Kidney capillary endothelial cell (primary cell): Measurements from ENCODE around the gene COPE.
A peak's percentile ranks its signal among the peaks of the same experiment; 100 is the strongest.
"Not testable (repeated sequence)": the region's sequence is repeated elsewhere in the genome, so short reads cannot be mapped to it uniquely, and the experiment has no call there.

Source experiments
- DNase-seq: peaks from one replicate; pipeline ENCODE4 v3.0.0-alpha.2; 2018; ENCODE audit warnings: low spot score

COPE gene

DNA sequence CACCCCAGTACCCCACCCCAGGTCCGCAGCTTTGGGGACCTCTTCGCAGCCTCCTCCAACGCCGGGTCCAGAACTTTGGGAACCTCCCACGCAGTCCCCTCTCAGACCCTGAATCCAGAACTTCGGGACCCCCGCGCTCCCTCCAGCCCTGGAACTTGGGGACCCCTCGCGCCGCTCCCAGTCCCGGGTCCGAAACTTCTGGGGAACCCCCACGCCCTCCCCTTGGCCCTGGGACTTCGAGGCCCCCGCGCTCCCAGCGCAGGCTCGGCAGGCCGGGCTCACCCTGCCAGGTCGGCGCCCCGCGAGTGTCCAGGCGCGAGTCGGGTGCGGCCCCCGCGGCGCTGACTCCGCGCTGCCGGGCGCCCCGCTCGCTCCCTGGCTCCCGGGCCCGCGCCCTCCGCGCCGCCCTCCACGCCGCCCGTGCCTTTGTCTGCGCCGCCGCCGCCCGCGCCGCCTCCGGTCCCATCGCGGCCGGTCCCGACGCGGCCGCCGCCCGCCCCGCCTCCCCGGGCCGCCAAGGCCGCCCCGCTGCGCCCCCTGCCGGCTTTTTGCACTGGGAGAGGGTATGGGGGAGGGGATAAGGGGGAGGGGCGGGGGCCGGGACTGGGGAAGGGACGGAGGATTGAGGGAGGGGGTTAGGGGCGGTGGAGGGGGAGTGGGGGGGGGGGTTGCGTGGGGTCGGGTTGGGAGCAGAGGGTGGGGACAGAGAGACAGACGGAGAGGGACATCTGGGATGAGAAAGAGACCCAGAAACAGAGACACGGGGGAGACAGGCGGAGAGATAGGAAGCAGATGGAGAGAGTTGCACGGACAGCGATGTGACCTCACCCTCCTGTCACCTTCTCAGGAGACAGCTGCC is 21.8 kb upstream of the COPE start, which contains the start of gene HOMER3:
Gene HOMER3 (minus strand): TSS at position 449 of the 859 bp plus-strand sequence. CDS start 2,235 bp downstream, outside the sequence.
- peak; percentile 53 for DNase-seq

DNA sequence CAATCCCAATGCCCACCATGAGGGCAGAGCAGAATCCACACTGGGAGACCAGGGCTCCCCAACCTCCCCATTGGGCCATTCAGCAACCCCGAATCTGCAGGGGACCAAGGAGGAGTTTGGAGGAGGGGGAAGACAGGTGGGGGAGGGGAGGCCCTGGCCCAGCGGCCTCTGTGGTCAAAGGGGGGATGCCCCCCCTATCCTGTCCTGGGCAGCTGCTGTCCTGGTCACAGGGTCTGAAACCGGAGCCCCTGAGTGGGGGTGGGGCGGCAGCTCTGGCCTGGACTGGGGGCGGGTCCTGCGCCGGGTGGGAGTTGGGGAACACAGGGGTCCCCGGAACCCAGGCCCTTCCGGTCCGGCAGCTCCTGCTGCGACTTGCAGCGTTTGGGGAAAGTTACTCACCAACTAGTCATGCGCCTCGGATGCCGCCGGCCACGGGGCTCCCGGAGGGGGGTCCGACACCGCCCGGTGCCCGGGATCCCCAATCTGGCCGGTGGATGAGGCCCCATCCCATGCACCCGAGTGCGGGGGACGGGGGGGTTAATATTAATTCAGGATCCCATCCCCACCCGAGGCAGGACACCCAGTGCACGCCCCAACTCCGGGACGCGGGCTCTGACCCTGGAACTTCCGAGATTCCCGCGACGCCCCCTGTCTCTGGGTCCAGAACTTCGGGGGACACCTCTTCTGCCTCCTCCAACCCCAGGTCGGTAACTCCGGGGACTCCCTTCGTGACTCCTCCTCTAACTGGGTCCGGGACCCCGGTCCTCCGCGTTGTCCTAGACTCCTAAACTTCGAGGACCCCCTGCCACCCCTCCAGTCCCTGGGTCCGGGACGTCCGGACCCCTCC is 21.0 kb upstream of the COPE start:
- DNase-seq: no peak

DNA sequence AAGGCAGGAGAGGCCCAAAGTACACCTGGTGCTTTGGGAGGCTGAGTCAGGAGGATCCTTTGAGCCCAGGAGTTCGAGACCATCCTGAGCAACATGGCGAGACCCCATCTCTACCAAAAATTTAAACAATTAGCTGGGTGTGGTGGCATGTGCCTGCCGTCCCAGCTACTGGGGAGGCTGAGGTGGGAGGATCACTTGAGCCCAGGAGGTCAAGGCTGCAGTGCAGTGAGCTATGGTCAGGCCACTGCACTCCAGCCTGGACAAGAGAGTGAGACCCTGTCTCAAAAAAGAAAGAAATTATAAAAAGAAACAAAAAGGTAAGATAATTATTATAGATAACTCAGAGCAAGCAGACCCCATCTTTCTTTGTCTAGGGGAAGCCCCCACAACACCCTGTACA is 20.0 kb upstream of the COPE start:
- no peak for DNase-seq

DNA sequence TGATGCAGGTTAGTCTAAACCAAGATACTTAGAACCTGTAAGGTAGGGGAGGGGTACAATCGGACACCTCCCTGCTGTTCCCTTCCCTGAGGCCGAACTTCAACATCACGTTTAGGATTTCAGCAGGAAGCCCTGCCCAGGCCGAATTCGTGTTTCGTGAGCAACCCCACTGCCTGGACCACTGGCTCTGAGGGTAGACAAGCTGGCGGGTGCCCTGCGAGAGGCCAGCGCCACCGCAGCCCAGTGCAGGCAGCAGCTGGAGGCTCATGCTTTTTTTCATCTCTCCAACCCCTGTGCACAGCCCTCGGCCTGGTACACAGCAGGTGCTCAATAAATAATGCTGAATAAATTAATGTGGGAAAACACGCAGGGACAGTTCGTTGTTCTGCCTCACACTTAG is 14.1 kb upstream of the COPE start:
- no peak for DNase-seq

DNA sequence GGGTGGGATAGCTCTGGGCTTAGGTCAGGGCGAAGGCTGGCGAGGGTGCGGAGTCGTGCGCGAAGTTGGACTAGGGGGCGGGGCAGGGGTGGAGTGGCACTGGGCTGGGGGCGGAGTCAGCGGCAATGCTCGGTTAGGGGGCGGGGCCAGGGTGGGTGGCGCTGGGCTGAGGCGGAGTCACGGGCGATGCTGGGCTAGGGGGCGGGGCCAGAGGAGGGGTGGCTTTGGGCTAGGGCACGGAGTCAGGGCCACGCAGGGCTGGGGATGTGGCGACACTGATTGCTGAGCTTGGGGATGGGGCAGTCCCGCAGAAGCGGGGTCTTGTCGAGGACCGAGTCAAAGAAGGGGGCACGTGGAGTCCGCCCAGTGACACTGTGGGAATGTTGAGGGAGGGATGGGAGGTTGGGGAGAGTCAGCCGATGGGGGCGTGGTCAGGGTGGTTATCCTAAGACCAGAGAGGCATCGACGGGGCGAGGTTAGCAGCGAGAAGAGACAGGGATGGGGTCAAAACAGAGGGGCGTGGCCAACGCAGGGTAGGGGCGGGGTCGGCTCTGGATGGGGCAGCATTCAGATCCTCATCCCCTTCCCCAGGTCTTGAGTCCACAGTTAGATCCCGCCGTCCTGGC is 13.1 kb upstream of the COPE start:
- no peak for DNase-seq

DNA sequence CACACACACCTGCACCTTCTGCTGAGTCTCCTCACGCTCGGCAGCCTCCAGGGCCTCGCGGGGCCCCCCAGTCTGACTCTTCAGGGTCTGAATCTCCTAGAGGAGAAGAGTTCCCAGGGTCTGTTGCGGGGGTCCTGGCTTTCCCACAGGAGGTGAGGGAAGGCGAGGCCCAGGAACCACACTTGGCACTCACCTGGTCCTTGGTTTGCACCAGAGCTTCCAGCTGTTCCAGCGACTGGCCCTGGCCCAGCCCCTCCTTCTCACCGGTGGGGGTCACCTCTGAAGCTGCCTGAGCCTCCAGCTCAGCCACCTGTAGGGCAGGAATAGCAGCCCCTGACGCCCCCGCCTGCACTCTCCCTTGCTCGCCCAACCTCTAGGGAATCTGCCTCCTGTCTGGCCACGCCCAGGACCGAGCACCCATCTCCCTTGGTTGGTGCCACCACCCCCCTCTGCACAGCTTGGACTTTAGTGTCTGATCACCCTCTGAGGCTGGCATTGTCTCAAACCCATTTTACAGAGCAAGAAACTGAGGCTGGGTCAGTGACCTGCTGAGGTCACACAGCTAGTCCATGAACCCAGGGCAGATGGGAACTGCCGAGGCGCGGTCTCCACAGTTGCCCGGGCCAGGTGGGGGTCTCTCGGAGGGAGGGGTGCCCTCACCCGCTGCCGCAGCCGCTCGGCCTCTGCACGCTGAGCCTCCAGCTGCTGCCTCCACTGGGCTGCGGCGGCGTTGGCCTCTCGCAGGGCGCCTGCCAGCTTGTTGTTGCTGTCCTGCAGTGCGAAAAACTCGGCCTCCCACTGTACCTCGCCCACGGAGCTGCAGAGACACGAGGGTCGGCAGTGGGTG is 12.4 kb upstream of the COPE start:
- no peak for DNase-seq

DNA sequence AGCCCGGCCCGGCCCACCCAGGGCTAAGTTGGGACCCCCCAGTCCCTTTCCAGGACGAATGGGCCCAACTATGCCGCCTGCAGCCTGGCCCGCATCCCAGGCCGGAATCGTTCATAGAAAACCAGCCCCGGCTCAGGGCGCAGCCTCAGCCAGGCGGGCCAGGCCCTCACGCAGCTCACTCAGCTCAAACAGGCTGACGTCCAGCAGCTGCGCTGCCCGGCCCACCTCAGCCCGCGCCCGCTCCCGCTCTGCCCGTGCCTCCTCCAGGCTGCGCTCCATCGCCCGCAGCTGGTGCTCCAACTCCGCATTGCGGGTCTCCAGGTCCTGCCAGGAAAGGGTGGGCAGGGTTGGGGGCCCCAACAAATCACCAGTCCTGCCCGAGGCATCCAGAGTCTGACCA is 10.1 kb upstream of the COPE start:
- DNase-seq: no peak

DNA sequence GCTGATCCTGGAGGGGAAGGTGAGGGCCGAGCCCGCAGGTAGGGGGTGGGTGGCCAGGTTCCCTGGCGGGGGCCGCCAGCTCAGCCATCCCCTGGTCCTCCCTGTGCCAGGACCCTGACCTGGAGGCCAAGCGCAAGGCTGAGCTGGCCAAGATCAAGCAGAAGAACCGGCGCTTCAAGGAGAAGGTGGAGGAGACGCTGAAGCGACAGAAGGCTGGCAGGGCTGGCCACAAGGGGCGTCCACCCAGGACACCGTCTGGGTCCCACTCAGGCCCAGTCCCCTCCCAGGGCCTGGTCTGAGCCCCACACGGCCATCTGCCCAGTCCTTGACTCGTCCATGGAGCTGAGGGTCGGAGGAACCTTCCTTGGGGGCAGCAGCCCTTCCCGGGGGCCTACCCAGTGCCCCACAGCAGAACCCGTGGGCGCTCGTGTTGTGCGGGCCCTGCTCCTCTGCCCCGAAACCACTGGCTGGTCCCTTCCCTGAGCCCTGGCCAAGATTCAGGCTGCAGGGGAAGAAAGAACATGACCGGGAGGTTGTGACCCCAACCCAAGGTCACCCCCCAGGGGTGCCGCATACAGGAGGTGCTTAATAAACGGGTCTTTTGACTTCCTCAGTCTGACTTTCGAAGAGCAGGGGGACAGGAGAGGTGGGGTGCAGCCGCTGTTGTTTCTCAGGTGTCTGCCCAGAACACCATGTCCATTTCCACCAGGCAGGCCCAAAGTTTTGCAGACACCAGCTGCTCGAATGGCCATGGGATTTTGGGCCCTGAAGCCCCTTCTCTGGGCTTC is 9.0 kb upstream of the COPE start:
- no peak for DNase-seq

DNA sequence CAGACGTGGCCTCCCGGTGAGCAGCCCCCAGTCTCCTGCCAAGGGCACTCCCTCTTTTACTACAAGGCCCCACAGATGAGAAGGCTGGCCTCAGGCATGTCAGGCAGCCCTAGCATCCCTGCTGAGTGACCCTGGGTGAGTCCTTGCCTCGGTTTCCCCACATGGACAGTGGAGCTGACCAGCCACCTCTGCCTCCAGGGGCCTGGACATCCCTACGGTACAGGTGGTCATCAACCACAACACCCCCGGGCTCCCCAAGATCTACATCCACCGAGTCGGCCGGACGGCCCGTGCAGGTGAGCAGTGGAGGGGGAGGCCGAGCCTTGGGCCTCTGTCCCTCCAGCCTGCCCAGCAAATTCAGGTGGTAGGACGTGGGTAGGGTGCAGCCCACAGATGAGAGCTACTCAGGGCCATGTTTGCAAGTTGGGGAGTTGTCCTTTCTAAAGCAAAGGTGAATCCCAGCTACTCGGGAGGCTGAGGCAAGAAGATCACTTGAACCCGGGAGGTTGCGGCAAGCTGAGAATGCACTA is 5.6 kb upstream of the COPE start:
- no peak for DNase-seq

DNA sequence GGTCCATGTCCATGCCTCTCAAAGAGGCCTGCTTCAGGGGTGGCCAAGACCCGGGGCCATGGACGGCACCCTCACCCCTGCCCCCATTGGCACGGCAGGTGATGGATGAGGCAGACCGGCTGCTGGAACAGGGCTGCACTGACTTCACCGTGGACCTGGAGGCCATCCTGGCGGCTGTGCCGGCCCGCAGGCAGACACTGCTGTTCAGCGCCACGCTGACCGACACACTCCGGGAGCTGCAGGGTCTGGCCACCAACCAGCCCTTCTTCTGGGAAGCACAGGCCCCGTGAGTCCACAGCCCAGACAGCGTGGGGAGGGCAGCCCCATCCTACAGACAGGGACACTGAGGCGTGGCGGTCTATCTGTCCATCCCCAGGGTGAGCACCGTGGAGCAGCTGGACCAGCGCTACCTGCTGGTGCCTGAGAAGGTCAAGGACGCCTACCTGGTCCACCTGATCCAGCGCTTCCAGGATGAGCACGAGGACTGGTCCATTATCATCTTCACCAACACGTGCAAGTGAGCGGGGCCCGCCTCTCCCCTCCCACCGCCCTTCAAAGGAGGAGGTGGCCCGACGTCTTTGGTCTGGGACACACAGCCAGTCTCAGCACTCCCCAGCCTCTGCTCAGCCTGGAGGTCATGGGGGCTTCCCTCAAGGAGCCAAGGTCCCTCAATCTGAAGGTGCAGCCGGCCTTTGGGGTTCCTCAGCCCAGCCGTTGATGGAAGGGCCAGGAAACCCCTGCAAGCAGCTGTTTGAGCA is 3.2 kb upstream of the COPE start:
- DNase-seq: no peak

DNA sequence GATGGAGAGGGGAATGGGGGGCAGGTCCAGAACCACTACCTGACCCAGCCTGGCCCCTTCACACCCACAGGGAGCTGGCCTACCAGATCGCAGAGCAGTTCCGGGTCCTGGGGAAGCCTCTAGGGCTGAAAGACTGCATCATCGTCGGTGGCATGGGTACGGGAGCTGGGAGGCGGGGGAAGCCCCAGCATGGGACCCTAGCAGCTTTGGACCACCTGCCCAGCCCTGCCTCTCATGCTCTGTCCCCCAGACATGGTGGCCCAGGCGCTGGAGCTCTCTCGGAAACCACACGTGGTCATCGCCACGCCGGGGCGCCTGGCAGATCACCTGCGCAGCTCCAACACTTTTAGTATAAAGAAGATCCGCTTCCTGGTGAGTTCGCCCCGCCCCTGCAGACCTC is 2.4 kb upstream of the COPE start:
- DNase-seq: no peak

DNA sequence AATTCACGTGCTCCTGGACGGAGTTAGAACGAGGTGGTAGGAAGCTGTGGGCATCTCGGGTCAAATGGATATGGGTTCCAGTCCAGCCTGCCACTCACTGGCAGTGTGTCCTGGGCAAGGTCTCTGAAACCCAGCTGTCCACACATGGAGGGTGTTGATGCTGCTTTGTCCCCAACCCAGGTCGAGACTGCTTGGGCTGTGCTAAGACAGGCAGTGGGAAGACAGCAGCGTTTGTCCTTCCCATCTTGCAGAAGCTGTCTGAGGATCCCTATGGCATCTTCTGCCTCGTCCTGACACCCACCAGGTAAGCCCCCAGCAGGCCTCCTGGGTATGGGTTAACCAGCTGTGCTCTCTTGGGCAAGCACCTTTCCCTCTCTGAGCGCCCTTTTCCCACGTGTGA is 1.2 kb upstream of the COPE start:
- DNase-seq: no peak

DNA sequence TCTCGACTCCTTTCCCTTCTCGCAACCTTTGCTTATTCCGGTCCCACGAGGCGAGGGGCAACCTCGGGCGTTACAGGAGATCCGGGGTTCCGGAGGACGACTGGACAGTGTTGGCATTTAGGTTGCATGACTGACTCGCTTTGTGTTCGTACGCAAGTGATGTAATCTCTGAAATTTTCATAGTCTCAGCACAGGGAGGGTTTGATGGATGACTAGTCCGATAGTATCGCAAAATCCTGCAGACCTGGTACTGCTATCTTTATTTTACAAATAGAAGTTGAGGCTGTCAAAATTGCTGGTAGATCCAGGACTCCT is 670 bp upstream of the COPE start:
- DNase-seq: no peak

DNA sequence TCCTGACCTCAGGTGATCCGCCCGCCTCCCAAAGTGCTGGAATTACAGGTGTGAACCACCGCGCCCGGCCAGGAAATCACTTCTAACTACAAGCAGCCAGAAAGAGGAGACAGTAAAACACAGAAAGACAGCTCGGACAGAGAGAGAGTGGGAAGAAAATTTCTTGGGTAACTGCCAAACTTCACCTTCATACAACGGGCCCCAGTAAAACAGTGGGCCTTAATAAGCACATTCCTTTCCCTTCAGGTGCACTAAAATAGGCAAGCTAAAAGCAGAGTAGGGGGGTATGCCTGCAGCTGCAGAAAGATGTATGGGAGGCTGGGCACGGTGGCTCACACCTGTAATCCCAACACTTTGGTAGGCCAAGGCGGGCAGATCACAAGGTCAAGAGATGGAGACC is 1.6 kb downstream of the COPE start:
- DNase-seq: not testable (repeated sequence)

DNA sequence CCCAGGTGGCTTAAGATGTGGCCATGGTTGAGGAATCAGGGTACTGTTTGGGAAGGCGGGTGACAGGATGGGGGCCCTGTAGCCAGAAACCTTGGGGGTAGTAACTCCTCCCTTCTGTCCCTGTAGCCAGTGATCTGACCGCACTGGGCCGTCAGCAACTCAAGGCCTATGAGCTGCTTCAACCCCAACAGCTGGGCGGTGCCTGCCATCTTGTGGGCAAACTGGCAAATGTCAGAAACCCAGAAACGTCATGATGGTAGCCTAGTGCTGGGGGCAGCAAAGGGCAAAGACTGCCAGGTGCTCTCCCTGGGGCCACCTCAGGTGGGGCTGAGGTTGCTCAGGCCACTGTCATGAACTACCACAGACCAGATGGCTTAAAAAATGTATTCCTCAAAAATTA is 3.5 kb downstream of the COPE start:
- DNase-seq: peak; percentile 40

DNA sequence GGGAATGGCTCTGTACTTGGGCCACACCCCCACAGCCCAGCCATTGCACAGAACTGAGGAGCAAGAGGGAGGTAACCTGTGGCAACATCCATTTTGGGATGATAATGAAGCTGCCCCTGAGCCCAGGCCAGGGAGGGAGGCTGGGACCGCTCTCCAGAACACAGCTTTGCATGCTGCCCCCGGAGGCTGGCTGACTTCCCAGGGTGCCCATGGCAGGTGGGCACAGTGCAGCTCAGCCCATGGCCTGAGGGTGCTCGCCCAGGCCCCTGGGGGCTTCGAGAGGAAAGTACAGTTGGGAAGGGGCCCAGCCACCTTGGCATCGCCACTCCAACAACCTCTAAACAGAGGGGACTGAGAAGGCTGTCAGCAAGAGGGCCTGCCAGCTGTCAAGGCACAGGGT is 5.7 kb downstream of the COPE start:
- no peak for DNase-seq

DNA sequence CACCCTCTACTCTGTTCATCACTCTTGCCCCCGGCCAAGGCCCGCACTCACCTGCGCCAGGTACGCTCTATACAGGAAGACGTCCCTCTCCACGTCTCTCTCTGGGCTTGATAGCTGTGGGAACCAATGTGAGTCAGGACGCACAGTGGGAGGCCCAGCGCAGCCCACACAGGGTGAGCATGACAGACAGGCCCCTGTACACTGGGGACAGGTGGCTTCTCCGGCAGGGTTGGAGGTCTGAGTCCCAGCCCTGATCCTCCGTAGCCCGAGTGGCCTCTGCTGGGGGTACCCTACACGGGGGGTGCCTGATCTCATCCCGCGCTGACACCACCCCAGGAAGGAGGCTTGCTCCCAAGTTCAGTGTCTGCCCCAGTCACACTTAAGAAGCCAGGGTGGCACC is 6.3 kb downstream of the COPE start:
- no peak for DNase-seq

DNA sequence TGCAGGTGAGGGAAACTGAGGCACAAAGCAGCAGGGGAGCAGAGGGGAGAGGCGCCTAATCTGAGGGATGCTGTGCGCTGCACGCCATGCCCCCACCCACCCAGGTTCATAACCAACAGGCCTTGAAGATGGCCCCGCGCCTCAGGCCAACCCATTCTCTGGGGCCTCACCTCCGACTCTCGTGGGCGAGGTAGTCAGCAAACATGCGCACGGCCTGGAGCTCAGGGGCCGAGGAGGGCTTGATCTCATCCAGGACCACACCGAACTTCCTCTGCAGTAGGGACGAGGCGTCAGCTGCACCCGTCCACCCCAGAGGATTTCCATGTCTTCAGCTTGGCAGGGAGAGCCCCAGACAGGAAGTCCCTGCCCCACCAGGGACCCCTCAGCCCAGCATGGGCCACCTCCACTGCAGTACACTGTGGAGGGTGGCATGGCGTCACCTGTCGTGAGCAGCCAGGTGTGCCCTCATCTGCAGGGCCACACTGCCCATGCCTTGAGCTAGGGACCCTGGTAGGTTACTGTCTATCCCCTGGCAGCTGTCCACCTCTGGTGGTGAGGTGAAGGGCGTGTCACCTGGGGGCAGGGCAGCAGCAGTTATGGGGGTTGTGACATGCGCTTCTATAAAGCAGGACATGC is 8.3 kb downstream of the COPE start:
- no peak for DNase-seq

DNA sequence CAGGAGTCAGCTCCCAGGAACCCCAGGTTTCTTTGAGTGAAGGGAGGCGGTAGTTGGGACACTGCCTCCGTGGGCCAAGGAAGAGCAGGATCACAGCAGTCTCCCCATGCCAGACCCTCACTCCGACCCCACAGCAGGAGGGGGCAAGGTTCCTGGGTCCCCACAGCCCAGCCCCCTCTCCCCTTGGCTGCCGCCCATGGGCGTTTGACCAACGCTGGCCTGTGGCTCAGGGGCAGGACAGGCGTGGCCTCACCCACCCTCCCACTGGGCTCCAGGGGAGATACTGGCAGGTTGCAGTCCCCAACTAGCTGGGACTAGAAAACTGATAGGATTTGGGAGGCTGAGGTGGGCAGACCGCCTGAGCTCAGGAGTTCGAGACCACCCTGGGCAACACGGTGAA is 9.2 kb downstream of the COPE start:
- no peak for DNase-seq
